DND-41 (cell line): Measurements from ENCODE around the gene ACSL5.

Experiments used
- ATAC-seq: fragments of 200-7000 bp; cut with Tn5 transposase; 3 replicates; pipeline ENCODE4 v1.9.1; 2021; ENCODE audit warnings: low read depth; ENCODE audit not compliant: insufficient read depth
- DNase-seq: peaks from one replicate; pipeline ENCODE4 v3.0.0-alpha.2; 2020
- H2AFZ ChIP-seq: 2 replicates; pipeline ENCODE4 v1.6.0; 2012; ENCODE audit warnings: low read depth, low read length
- H3K27ac ChIP-seq: 2 replicates; pipeline ENCODE4 v1.5.1; 2012; ENCODE audit warnings: low read length, inconsistent platforms
- H3K27me3 ChIP-seq: fragments of 200-600 bp; sonication (generic); 2 replicates; pipeline ENCODE4 v1.6.0; 2012; ENCODE audit warnings: low read length, mild to moderate bottlenecking, inconsistent platforms; ENCODE audit not compliant: insufficient read depth, poor library complexity
- H3K36me3 ChIP-seq: 2 replicates; pipeline ENCODE4 v1.5.1; 2012; ENCODE audit warnings: low read length, inconsistent platforms; ENCODE audit not compliant: insufficient read depth
- H3K4me1 ChIP-seq: 2 replicates; pipeline ENCODE4 v1.5.1; 2012; ENCODE audit warnings: mild to moderate bottlenecking, low read length; ENCODE audit not compliant: insufficient read depth
- H3K4me2 ChIP-seq: 2 replicates; pipeline ENCODE4 v1.6.0; 2012; ENCODE audit warnings: mild to moderate bottlenecking, moderate library complexity, low read length, inconsistent platforms; ENCODE audit not compliant: insufficient read depth
- H3K4me3 ChIP-seq, 2 experiments: fragments of 200-600 bp in 1 of 2; shearing (Covaris generic) in 1 of 2; 2 replicates each; pipeline ENCODE4 v1.5.1; 2012 to 2016; ENCODE audit warnings: inconsistent platforms in 2 of 2, low read length in 2 of 2, mild to moderate bottlenecking in 2 of 2, low read depth in 1 of 2, moderate library complexity in 1 of 2
- H3K79me2 ChIP-seq: 2 replicates; pipeline ENCODE4 v1.6.0; 2012; ENCODE audit warnings: low read length, inconsistent platforms; ENCODE audit not compliant: insufficient read depth
- H3K9ac ChIP-seq: 2 replicates; pipeline ENCODE4 v1.6.0; 2012; ENCODE audit warnings: low read depth, mild to moderate bottlenecking, inconsistent platforms, low read length, moderate library complexity
- H3K9me3 ChIP-seq: 2 replicates; pipeline ENCODE4 v1.5.1; 2012; ENCODE audit warnings: low read length, moderate library complexity, mild to moderate bottlenecking, inconsistent platforms; ENCODE audit not compliant: insufficient read depth, severe bottlenecking
- H4K20me1 ChIP-seq: 2 replicates; pipeline ENCODE4 v1.6.0; 2012; ENCODE audit warnings: low read length; ENCODE audit not compliant: insufficient read depth
- CTCF ChIP-seq: IDR thresholded peaks from 2 replicates; pipeline ENCODE4 v1.5.1; 2012; ENCODE audit warnings: borderline replicate concordance, low read length, moderate library complexity, mild to moderate bottlenecking; ENCODE audit not compliant: poor library complexity, severe bottlenecking; ENCODE audit errors: extremely low read depth
- EZH2 ChIP-seq: IDR thresholded peaks from 3 replicates; pipeline ENCODE4 v1.6.1; 2012; ENCODE audit warnings: borderline replicate concordance, low read depth, mild to moderate bottlenecking, moderate library complexity, low read length, inconsistent platforms; ENCODE audit not compliant: severe bottlenecking

Gene ACSL5

DNA sequence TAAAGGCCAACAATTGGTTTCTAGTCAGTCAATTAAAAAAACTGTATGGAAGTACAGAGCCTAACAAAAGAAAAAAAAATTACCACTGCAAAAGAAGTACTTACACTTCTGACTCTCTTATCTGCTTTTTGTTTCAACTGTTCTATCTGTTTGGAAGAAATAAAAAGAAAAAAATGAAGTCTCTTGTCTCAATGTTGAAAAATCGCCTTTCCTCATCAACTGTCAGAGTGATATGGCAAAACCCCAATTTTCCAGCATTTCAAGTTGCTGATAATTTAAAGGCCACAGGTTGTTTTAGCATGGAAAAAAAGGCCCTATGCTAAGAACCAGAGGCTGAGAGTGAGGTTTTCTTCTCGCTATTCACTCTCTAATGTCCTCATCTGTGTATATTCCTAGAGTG, 59.2 kb downstream of the ACSL5 start:
- peaks cover 91% of the 10 kb centered on the region for H3K36me3 ChIP-seq
- no peak for TF ChIP-seq EZH2
- TF ChIP-seq CTCF = no peak
- no peak overlapping the region for H3K4me3 ChIP-seq
- H4K20me1 ChIP-seq = no peaks in the 10 kb centered on the region
- ATAC-seq (no peak), DNase-seq (no peak)
- H3K4me2 ChIP-seq = no peak overlapping the region
- H3K27me3 ChIP-seq = no peaks in the 10 kb centered on the region
- H3K9me3 ChIP-seq = no peaks in the 10 kb centered on the region
- H3K27ac ChIP-seq = no peak overlapping the region
- no peak overlapping the region for H2AFZ ChIP-seq
- H3K4me1 ChIP-seq = no peaks in the 10 kb centered on the region
- H3K9ac ChIP-seq = no peak overlapping the region
- no peaks in the 10 kb centered on the region for H3K79me2 ChIP-seq

DNA sequence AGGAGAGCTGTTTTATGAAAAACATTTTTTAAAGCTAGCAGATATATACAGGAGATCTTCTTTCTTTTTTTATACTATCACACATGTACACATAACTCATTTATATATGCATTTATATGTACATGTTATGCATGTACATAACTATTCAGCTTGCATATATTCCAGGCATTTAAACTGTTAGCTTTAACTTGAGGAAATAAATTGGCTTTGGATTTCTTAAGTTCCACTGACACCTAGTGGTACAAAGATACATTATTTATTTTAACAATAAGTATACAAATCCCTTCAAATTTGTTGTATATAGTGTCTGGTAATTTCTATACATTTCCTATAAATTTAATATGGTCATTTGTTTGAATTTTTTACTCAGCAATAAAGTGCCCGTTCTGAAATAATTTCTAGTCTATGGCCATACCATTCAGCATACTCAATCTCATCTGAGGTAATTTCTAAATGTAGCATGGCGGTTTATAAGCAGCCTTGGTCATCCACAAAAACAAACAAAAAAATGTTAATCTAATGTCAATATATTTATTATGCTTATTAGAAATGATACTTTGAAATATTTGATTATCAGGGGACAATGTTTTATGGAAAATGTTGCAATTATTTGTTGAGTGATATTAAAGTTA, 61.2 kb downstream of the ACSL5 start:
- ATAC-seq (no peak), DNase-seq (no peak)
- no peak overlapping the region for H3K4me2 ChIP-seq
- H3K9me3 ChIP-seq = no peaks in the 10 kb centered on the region
- H3K27ac ChIP-seq = no peak overlapping the region
- no peaks in the 10 kb centered on the region for H4K20me1 ChIP-seq
- H3K27me3 ChIP-seq = no peaks in the 10 kb centered on the region
- peaks cover 88% of the 10 kb centered on the region for H3K36me3 ChIP-seq
- no peaks in the 10 kb centered on the region for H3K79me2 ChIP-seq
- H2AFZ ChIP-seq = no peak overlapping the region
- no peak overlapping the region for H3K9ac ChIP-seq
- TF ChIP-seq CTCF = peak; percentile 53
- no peak for TF ChIP-seq EZH2
- no peaks in the 10 kb centered on the region for H3K4me1 ChIP-seq
- no peak overlapping the region for H3K4me3 ChIP-seq

- no peaks in the 10 kb centered on the region for H3K9me3 ChIP-seq
- no peak for ATAC-seq
- TF ChIP-seq EZH2 = no peak
- no peak for TF ChIP-seq CTCF
- H3K4me3 ChIP-seq = no peak overlapping the region
- no peak overlapping the region for H3K9ac ChIP-seq
- H4K20me1 ChIP-seq = no peaks in the 10 kb centered on the region
- H2AFZ ChIP-seq = no peak overlapping the region
- no peak overlapping the region for H3K4me2 ChIP-seq
- H3K27me3 ChIP-seq = no peaks in the 10 kb centered on the region
- DNase-seq = no peak
- H3K27ac ChIP-seq = no peak overlapping the region
- H3K79me2 ChIP-seq = no peaks in the 10 kb centered on the region
- H3K4me1 ChIP-seq = no peaks in the 10 kb centered on the region
- peaks cover 88% of the 10 kb centered on the region for H3K36me3 ChIP-seq
Observed at GRCh38 chr10:112438356-112438755, 64.4 kb downstream of the ACSL5 start.

DNA sequence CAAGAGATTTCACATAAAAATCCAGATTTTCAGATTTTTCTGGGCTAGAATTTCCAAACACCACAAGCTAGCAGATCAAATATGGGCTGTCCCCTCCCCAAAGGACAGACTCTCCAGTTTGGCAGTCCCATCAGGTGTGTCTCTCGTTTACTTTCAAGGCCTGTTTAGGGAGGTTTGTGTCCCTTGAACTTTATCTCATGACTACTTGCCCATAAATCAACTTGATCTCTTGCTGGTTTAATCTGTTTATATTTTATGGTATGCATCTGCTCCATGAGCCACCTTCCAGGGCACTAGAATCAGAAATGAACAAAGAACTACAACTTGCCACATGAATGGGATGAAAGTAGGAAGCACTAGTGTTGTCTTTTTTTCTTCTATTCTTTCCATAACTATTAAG, 67.6 kb downstream of the ACSL5 start:
- Histone ChIP-seq H3K9ac (no peak overlapping the region), H2AFZ (no peak overlapping the region), H3K36me3 (peaks cover 83% of the 10 kb centered on the region), H3K4me1 (peaks cover 20% of the 10 kb centered on the region), H3K4me3 (no peak overlapping the region), H3K4me2 (no peak overlapping the region), H3K9me3 (no peaks in the 10 kb centered on the region), H3K79me2 (peaks cover 28% of the 10 kb centered on the region), H3K27ac (no peak overlapping the region), H4K20me1 (no peaks in the 10 kb centered on the region; the same call in 1 of the 2 replicates), H3K27me3 (no peaks in the 10 kb centered on the region)
- TF ChIP-seq EZH2 (no peak), CTCF (no peak)
- DNase-seq (no peak), ATAC-seq (no peak)
